IMR-90 (cell line): ENCODE data around the gene TAGLN. TPM values are rescaled to one million over a fixed set of nuclear protein-coding genes. Genes with fewer than 3 reads are reported as not detected.
A peak's percentile ranks its signal among the peaks of the same experiment; 100 is the strongest.

ENCODE experiments used
- ATAC-seq: fragments of 200-7000 bp; cut with Tn5 transposase; 2 replicates; pipeline ENCODE4 v1.9.1; 2020; ENCODE audit warnings: low read depth, mild to moderate bottlenecking, moderate library complexity
- BruUV-seq: library from RNA; stranded (reverse); fragments of 400-500 nt; replicated peaks from 2 replicates; lab custom pipeline; 2021; lab: Mats Ljungman, UMichigan
- CTCF ChIA-PET: fragments of 300-600 bp; formaldehyde crosslinking; extraction: SDS; loops from one replicate; lab custom pipeline; 2021; ENCODE audit warnings: antibody characterized with exemption; lab: Yijun Ruan, JAX
- POLR2A ChIA-PET: fragments of 300-600 bp; sonication (Branson Sonifier 250); formaldehyde crosslinking; loops from one replicate; lab custom pipeline; 2022; ENCODE audit warnings: antibody characterized with exemption; ENCODE audit not compliant: unreplicated experiment; lab: Charles Lee
- DNase-seq: peaks from one replicate; pipeline ENCODE4 v3.0.0; 2013
- H2AFZ ChIP-seq: replicated peaks from 2 replicates; pipeline ENCODE3; 2013; ENCODE audit warnings: low read length, mild to moderate bottlenecking; ENCODE audit not compliant: poor library complexity
- H2AK5ac ChIP-seq: 2 replicates; pipeline ENCODE4 v1.6.1; 2013; ENCODE audit warnings: low read depth, low read length, inconsistent platforms
- H2AK9ac ChIP-seq: replicated peaks from 2 replicates; pipeline ENCODE3; 2013; ENCODE audit warnings: mild to moderate bottlenecking, low read depth, low read length, moderate library complexity; ENCODE audit not compliant: poor library complexity
- H2BK120ac ChIP-seq: 2 replicates; pipeline ENCODE4 v1.6.1; 2013; ENCODE audit warnings: low read depth, low read length, inconsistent platforms
- H2BK15ac ChIP-seq: 3 replicates; pipeline ENCODE4 v1.6.1; 2013; ENCODE audit warnings: low read depth, low read length, inconsistent platforms
- H2BK20ac ChIP-seq: 2 replicates; pipeline ENCODE4 v1.6.1; 2013; ENCODE audit warnings: low read depth, mild to moderate bottlenecking, inconsistent platforms, low read length, moderate library complexity
- H2BK5ac ChIP-seq: 2 replicates; pipeline ENCODE4 v1.6.1; 2013; ENCODE audit warnings: mild to moderate bottlenecking, low read depth, low read length, inconsistent platforms; ENCODE audit not compliant: poor library complexity, severe bottlenecking
- H3K14ac ChIP-seq: replicated peaks from 2 replicates; pipeline ENCODE4 v1.6.1; 2013; ENCODE audit warnings: low read depth, low read length, inconsistent platforms
- H3K18ac ChIP-seq: 2 replicates; pipeline ENCODE4 v1.6.1; 2013; ENCODE audit warnings: low read depth, low read length, control low read depth
- H3K23ac ChIP-seq: 2 replicates; pipeline ENCODE4 v1.6.1; 2013; ENCODE audit warnings: low read depth, low read length, inconsistent platforms
- H3K27ac ChIP-seq: 2 replicates; pipeline ENCODE4 v1.5.1; 2013; ENCODE audit warnings: mild to moderate bottlenecking, control low read depth, low read length; ENCODE audit not compliant: insufficient read depth
- H3K27me3 ChIP-seq: 2 replicates; pipeline ENCODE4 v1.6.1; 2013; ENCODE audit warnings: low read length; ENCODE audit not compliant: control insufficient read depth, insufficient read depth
- H3K36me3 ChIP-seq: 2 replicates; pipeline ENCODE4 v1.6.1; 2013; ENCODE audit warnings: low read length, mixed read lengths; ENCODE audit not compliant: control insufficient read depth, insufficient read depth
- H3K4ac ChIP-seq: 2 replicates; pipeline ENCODE4 v1.6.1; 2013; ENCODE audit warnings: low read depth, low read length, inconsistent platforms
- H3K4me1 ChIP-seq: 2 replicates; pipeline ENCODE4 v1.6.1; 2013; ENCODE audit warnings: low read length, mixed read lengths; ENCODE audit not compliant: control insufficient read depth, insufficient read depth
- H3K4me2 ChIP-seq: 2 replicates; pipeline ENCODE4 v1.6.1; 2013; ENCODE audit warnings: low read depth, mild to moderate bottlenecking, control low read depth, low read length, moderate library complexity
- H3K4me3 ChIP-seq: 2 replicates; pipeline ENCODE4 v1.5.1; 2013; ENCODE audit warnings: low read depth, mild to moderate bottlenecking, control low read depth, low read length, moderate library complexity; ENCODE audit not compliant: insufficient read depth
- H3K56ac ChIP-seq: 2 replicates; pipeline ENCODE4 v1.6.1; 2013; ENCODE audit warnings: low read length, inconsistent platforms; ENCODE audit not compliant: insufficient read depth; ENCODE audit errors: extremely low read depth
- H3K79me1 ChIP-seq, 2 experiments: 2 replicates each; pipeline ENCODE4 v1.6.1; 2013; ENCODE audit warnings: low read length in 2 of 2, inconsistent platforms in 1 of 2, low read depth in 1 of 2
- H3K9ac ChIP-seq: 2 replicates; pipeline ENCODE4 v1.6.1; 2013; ENCODE audit warnings: low read depth, low read length, control low read depth
- H3K9me1 ChIP-seq: 2 replicates; pipeline ENCODE4 v1.6.1; 2013; ENCODE audit warnings: low read length, inconsistent platforms; ENCODE audit not compliant: insufficient read depth
- H3K9me3 ChIP-seq: 2 replicates; pipeline ENCODE4 v1.6.1; 2013; ENCODE audit warnings: low read length; ENCODE audit not compliant: control insufficient read depth, insufficient read depth
- H4K20me1 ChIP-seq: 2 replicates; pipeline ENCODE4 v1.6.1; 2013; ENCODE audit warnings: low read length, inconsistent platforms; ENCODE audit not compliant: insufficient read depth
- H4K5ac ChIP-seq: 2 replicates; pipeline ENCODE4 v1.6.1; 2013; ENCODE audit warnings: mild to moderate bottlenecking, low read depth, low read length, control low read depth
- H4K8ac ChIP-seq, 2 experiments: 2 replicates each; pipeline ENCODE4 v1.6.1; 2013; ENCODE audit warnings: low read depth in 2 of 2, low read length in 2 of 2, control low read depth in 1 of 2, inconsistent platforms in 1 of 2
- H4K91ac ChIP-seq: 2 replicates; pipeline ENCODE4 v1.6.1; 2013; ENCODE audit warnings: low read depth, low read length, inconsistent platforms; ENCODE audit not compliant: insufficient read depth
- CHD1 ChIP-seq: IDR thresholded peaks from 2 replicates; pipeline ENCODE4 v1.6.1; 2012; ENCODE audit warnings: low read depth, low read length, improper control_type of control experiment
- FOS ChIP-seq: fragments of 150-350 bp; IDR thresholded peaks from 2 replicates; pipeline ENCODE4 v1.6.1; 2016; ENCODE audit warnings: low read depth, low read length
- MAZ ChIP-seq: IDR thresholded peaks from 2 replicates; pipeline ENCODE4 v1.6.1; 2012; ENCODE audit warnings: low read depth, mild to moderate bottlenecking, low read length, improper control_type of control experiment, moderate library complexity, borderline replicate concordance
- NFE2L2 ChIP-seq: fragments of 150-350 bp; IDR thresholded peaks from 2 replicates; pipeline ENCODE4 v1.6.1; 2016; ENCODE audit warnings: low read depth, mild to moderate bottlenecking, low read length
- POLR2A ChIP-seq: IDR thresholded peaks from 2 replicates; pipeline ENCODE4 v1.6.1; 2012; ENCODE audit warnings: mild to moderate bottlenecking, low read depth, low read length
- RAD21 ChIP-seq: IDR thresholded peaks from 2 replicates; pipeline ENCODE4 v1.6.1; 2012; ENCODE audit warnings: low read length, improper control_type of control experiment
- RFX5 ChIP-seq: IDR thresholded peaks from 2 replicates; pipeline ENCODE4 v1.8.0; 2012; ENCODE audit warnings: low read depth, mild to moderate bottlenecking, low read length, moderate library complexity
- SMC3 ChIP-seq: fragments of 150-350 bp; IDR thresholded peaks from 2 replicates; pipeline ENCODE4 v1.6.1; 2016; ENCODE audit warnings: low read depth, mild to moderate bottlenecking, antibody characterized with exemption, low read length, moderate library complexity
- WGBS, 2 experiments: methylation state at CpG; one replicate each; pipeline versions ENCODE4 v1.1.5 to v1.1.7; 2013; ENCODE audit warnings: missing lambda C conversion rate in 2 of 2; ENCODE audit not compliant: insufficient read length in 1 of 2; ENCODE audit errors: extremely low coverage in 2 of 2; 5-methylcytosine and 5-hydroxymethylcytosine counted together
- dilution Hi-C: fragments of 300-500 bp; cut with HindIII; formaldehyde crosslinking; loops from one replicate; pipeline ENCODE4 v1.14.3; 2018; ENCODE audit warnings: low sequenced_read_pairs; ENCODE audit not compliant: unreplicated experiment
- in situ Hi-C: fragments of 300-500 bp; cut with MboI; formaldehyde crosslinking; loops from 3 replicates; pipeline ENCODE4 v1.14.3; 2019; ENCODE audit warnings: low sequenced_read_pairs, inconsistent platforms, mixed read lengths
- intact Hi-C: fragments of 100-400 bp; cut with micrococcal nuclease; formaldehyde crosslinking; loops from 2 replicates; pipeline ENCODE4 v1.10.0; 2022
- polyA plus RNA-seq, 3 experiments: library from polyadenylated mRNA; depleted of rRNA; stranded (reverse); fragments of >200 nt; gene quantifications; 2 replicates each; pipeline ENCODE4 v1.2.3, GENCODE V29; 2012; ENCODE audit warnings: low replicate concordance in 1 of 3
- total RNA-seq: library from RNA; depleted of rRNA; stranded (reverse); fragments of >200 nt; gene quantifications from 2 replicates; pipeline ENCODE4 v1.2.3, GENCODE V29; 2012
- TF ChIP-seq, protein P1 (sequence below): fragments of 150-350 bp; IDR thresholded peaks from 2 replicates; pipeline ENCODE4 v1.6.1; 2017; ENCODE audit warnings: mild to moderate bottlenecking, antibody characterized with exemption, low read length, low read depth

The TAGLN gene
- total and polyA plus RNA-seq, 2 of the 4 experiments (the other 2 are of a cell fraction): 2,558 to 3,760 TPM

DNA sequence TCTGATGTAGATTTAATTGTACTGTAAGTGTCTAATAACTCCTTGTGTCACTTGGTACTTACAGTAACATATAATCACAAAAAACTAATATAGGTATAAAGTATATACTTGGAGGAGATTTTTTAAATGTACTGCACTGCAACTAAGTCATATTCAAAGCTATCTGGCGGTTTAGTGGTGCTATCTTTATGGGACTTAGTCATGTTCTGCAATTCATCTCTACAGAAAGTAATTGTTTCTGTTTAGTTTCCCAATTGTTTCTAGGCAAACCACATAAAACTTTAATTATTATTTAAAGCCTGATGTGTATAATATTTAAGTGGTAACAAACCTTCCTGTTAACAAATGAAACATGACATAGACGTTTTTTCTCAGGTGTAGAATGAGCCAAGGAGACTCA lies 47.1 kb upstream of the TAGLN start:
- no peak overlapping the region for H2BK15ac ChIP-seq
- H4K5ac ChIP-seq: no peak overlapping the region
- no peak overlapping the region for H2BK5ac ChIP-seq
- WGBS, 2 experiments: no CpG with 5 or more reads among the region's 2 CpGs
- peaks cover 30% of the 10 kb centered on the region for H3K36me3 ChIP-seq
- POLR2A ChIA-PET: no interaction called here
- H3K4me3 ChIP-seq: no peak overlapping the region
- H3K4me1 ChIP-seq: no peaks in the 10 kb centered on the region
- no peak overlapping the region for H2BK120ac ChIP-seq
- BruUV-seq: no TSS peak
- no peak overlapping the region for H2AFZ ChIP-seq
- H4K20me1 ChIP-seq: peaks cover 92% of the 10 kb centered on the region
- in situ Hi-C loops (no loop called here), intact Hi-C loops (no loop called here), dilution Hi-C loops (no loop called here)
- no peak overlapping the region for H4K8ac ChIP-seq
- H3K4ac ChIP-seq: no peak overlapping the region
- no peak for DNase-seq
- CTCF ChIA-PET: no interaction called here
- peak; percentile 27; the same call in 1 of the 2 replicates for ATAC-seq
- no peak overlapping the region for H3K18ac ChIP-seq
- no peak overlapping the region for H3K27ac ChIP-seq
- H3K9me3 ChIP-seq: no peaks in the 10 kb centered on the region
- no peak overlapping the region for H4K91ac ChIP-seq
- no peaks in the 10 kb centered on the region for H3K27me3 ChIP-seq
- TF ChIP-seq NFE2L2 (no peak), CHD1 (no peak), RFX5 (no peak), MAZ (no peak), SMC3 (no peak), RAD21 (no peak), FOS (no peak), POLR2A (no peak)
- TF ChIP-seq, protein P1, sequence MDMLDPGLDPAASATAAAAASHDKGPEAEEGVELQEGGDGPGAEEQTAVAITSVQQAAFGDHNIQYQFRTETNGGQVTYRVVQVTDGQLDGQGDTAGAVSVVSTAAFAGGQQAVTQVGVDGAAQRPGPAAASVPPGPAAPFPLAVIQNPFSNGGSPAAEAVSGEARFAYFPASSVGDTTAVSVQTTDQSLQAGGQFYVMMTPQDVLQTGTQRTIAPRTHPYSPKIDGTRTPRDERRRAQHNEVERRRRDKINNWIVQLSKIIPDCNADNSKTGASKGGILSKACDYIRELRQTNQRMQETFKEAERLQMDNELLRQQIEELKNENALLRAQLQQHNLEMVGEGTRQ: no peak
- H2BK20ac ChIP-seq: no peak overlapping the region
- no peak overlapping the region for H3K23ac ChIP-seq
- H3K4me2 ChIP-seq: no peak overlapping the region
- peaks cover 9% of the 10 kb centered on the region; the same call in 1 of the 2 replicates for H3K9me1 ChIP-seq
- no peak overlapping the region for H2AK9ac ChIP-seq
- peaks cover 2 to 33% of the 10 kb centered on the region in 2 experiments for H3K79me1 ChIP-seq
- no peak overlapping the region for H3K9ac ChIP-seq
- no peak overlapping the region for H3K56ac ChIP-seq
- H3K14ac ChIP-seq: no peak overlapping the region
- no peak overlapping the region for H2AK5ac ChIP-seq
